GM12878 (cell line): ENCODE results near the gene BEND4. TPM values are rescaled to one million over a fixed set of nuclear protein-coding genes. Genes with fewer than 3 reads are reported as not detected.

Source experiments
- ATAC-seq: fragments of 200-7000 bp; cut with Tn5 transposase; 3 replicates; pipeline ENCODE4 v1.9.1; 2020; ENCODE audit warnings: mild to moderate bottlenecking, moderate library complexity
- BruUV-seq: library from RNA; stranded (reverse); fragments of 400-500 nt; replicated peaks from 2 replicates; lab custom pipeline; 2021; lab: Mats Ljungman, UMichigan
- CTCF ChIA-PET: fragments of 300-600 bp; sonication (Branson Sonifier 250); formaldehyde crosslinking; extraction: SDS; loops from one replicate; lab custom pipeline; 2021; ENCODE audit warnings: inconsistent platforms; lab: Yijun Ruan, JAX
- POLR2A ChIA-PET: fragments of 350-600 bp; formaldehyde crosslinking; extraction: SDS; loops from one replicate; lab custom pipeline; 2021; ENCODE audit warnings: inconsistent platforms; lab: Charles Lee
- RAD21 ChIA-PET: fragments of 300-600 bp; sonication (Branson Sonifier 250); formaldehyde crosslinking; loops from one replicate; lab custom pipeline; 2023; ENCODE audit warnings: antibody characterized with exemption; ENCODE audit not compliant: unreplicated experiment; lab: Charles Lee
- SMC1A ChIA-PET: fragments of 300-600 bp; sonication (Branson Sonifier 250); formaldehyde crosslinking; loops from one replicate; lab custom pipeline; 2023; ENCODE audit not compliant: unreplicated experiment, uncharacterized antibody; lab: Charles Lee
- DNase-seq: peaks from one replicate; pipeline ENCODE4 v3.0.0-alpha.2; 2011; ENCODE audit warnings: low read depth, low spot score
- FAIRE-seq: peaks from 3 replicates; lab custom pipeline; 2011; peaks lifted over from hg19 to GRCh38; lab: Jason Lieb, UNC
- H2AFZ ChIP-seq: 2 replicates; pipeline ENCODE4 v1.6.0; 2011; ENCODE audit warnings: low read depth, low read length, control low read depth; ENCODE audit not compliant: control insufficient read depth
- H3K27ac ChIP-seq: 2 replicates; pipeline ENCODE4 v1.5.1; 2011; ENCODE audit warnings: control low read depth; ENCODE audit not compliant: control insufficient read depth, insufficient read depth
- H3K27me3 ChIP-seq, 2 experiments: replicated peaks in 1 of 2; 2 replicates each; pipeline versions ENCODE4 v1.6.0 to v1.6.1; 2011; ENCODE audit warnings: low read length in 1 of 2; ENCODE audit not compliant: control insufficient read depth in 2 of 2, insufficient read depth in 2 of 2
- H3K36me3 ChIP-seq, 2 experiments: 2 replicates each; pipeline ENCODE4 v1.5.1; 2011; ENCODE audit warnings: low read length in 1 of 2; ENCODE audit not compliant: control insufficient read depth in 2 of 2, insufficient read depth in 2 of 2
- H3K4me1 ChIP-seq: 2 replicates; pipeline ENCODE4 v1.6.1; 2011; ENCODE audit warnings: mild to moderate bottlenecking, low read length, moderate library complexity, mixed read lengths; ENCODE audit not compliant: control insufficient read depth, insufficient read depth
- H3K4me2 ChIP-seq: 2 replicates; pipeline ENCODE4 v1.6.0; 2011; ENCODE audit warnings: control low read depth; ENCODE audit not compliant: control insufficient read depth, insufficient read depth
- H3K4me3 ChIP-seq: fragments of 200-600 bp; sonication (generic); 2 replicates; pipeline ENCODE4 v1.5.1; 2016
- H3K79me2 ChIP-seq: 2 replicates; pipeline ENCODE4 v1.6.0; 2011; ENCODE audit warnings: low read length; ENCODE audit not compliant: control insufficient read depth, insufficient read depth
- H3K9ac ChIP-seq: 2 replicates; pipeline ENCODE4 v1.8.0; 2011; ENCODE audit warnings: low read length, control low read depth, mixed read lengths; ENCODE audit not compliant: control insufficient read depth, insufficient read depth
- H3K9me3 ChIP-seq: replicated peaks from 3 replicates; pipeline ENCODE4 v1.5.1; 2011; ENCODE audit warnings: mild to moderate bottlenecking, low read length; ENCODE audit not compliant: control insufficient read depth, insufficient read depth
- H4K20me1 ChIP-seq: 2 replicates; pipeline ENCODE4 v1.6.0; 2011; ENCODE audit not compliant: control insufficient read depth, insufficient read depth
- BACH1 ChIP-seq: fragments of 450-650 bp; IDR thresholded peaks from 2 replicates; pipeline ENCODE4 v1.6.1; 2017; ENCODE audit warnings: mild to moderate bottlenecking, borderline replicate concordance
- CUX1 ChIP-seq: IDR thresholded peaks from 2 replicates; pipeline ENCODE4 v1.6.1; 2012; ENCODE audit warnings: improper control_type of control experiment, low read depth, low read length; ENCODE audit not compliant: insufficient replicate concordance
- EP300 ChIP-seq, 2 experiments: fragments of 150-350 bp in 1 of 2; IDR thresholded peaks; 2 replicates each; pipeline ENCODE4 v1.6.1; 2011 to 2012; ENCODE audit warnings: low read depth in 2 of 2, low read length in 2 of 2, borderline replicate concordance in 1 of 2, improper control_type of control experiment in 1 of 2, inconsistent platforms in 1 of 2; ENCODE audit not compliant: control insufficient read depth in 1 of 2
- FOXM1 ChIP-seq: IDR thresholded peaks from 2 replicates; pipeline ENCODE4 v1.6.1; 2012; ENCODE audit warnings: low read depth, mild to moderate bottlenecking, inconsistent platforms, low read length, moderate library complexity
- IRF4 ChIP-seq: IDR thresholded peaks from 2 replicates; pipeline ENCODE4 v1.6.1; 2011; ENCODE audit warnings: low read depth, low read length
- MTA2 ChIP-seq: fragments of 450-650 bp; IDR thresholded peaks from 2 replicates; pipeline ENCODE4 v1.6.1; 2016; ENCODE audit warnings: low read depth, mild to moderate bottlenecking, moderate library complexity
- NR2F1 ChIP-seq: fragments of 450-650 bp; conservative IDR thresholded peaks from 2 replicates; pipeline ENCODE4 v1.6.1; 2017; ENCODE audit warnings: mild to moderate bottlenecking
- PAX5 ChIP-seq: IDR thresholded peaks from 2 replicates; pipeline ENCODE4 v1.6.1; 2011; ENCODE audit warnings: low read depth, low read length, borderline replicate concordance
- RELB ChIP-seq: fragments of 450-650 bp; IDR thresholded peaks from 2 replicates; pipeline ENCODE4 v1.6.1; 2017; ENCODE audit warnings: low read depth, mild to moderate bottlenecking, moderate library complexity
- SMAD1 ChIP-seq: fragments of 450-650 bp; IDR thresholded peaks from 2 replicates; pipeline ENCODE4 v1.6.1; 2018; ENCODE audit warnings: mild to moderate bottlenecking, low read depth; ENCODE audit not compliant: partially characterized antibody
- SMC3 ChIP-seq: IDR thresholded peaks from 2 replicates; pipeline ENCODE4 v1.6.1; 2011; ENCODE audit warnings: low read length, improper control_type of control experiment, borderline replicate concordance
- TCF12 ChIP-seq: IDR thresholded peaks from 2 replicates; pipeline ENCODE4 v1.6.1; 2011; ENCODE audit warnings: low read depth, mild to moderate bottlenecking, low read length
- WGBS: methylation state at CpG from one replicate; pipeline ENCODE4 v1.1.6; 2016; ENCODE audit warnings: low lambda C conversion rate; ENCODE audit not compliant: insufficient replicate concordance, insufficient coverage; ENCODE audit errors: missing lambda C conversion rate; 5-methylcytosine and 5-hydroxymethylcytosine counted together
- in situ Hi-C: fragments of 300-500 bp; cut with MboI; formaldehyde crosslinking; loops from 9 replicates; pipeline ENCODE4 v1.14.3; 2018; ENCODE audit warnings: mixed read lengths
- intact Hi-C: fragments of 100-400 bp; cut with micrococcal nuclease; formaldehyde crosslinking; loops from one replicate; pipeline ENCODE4 v1.14.2; 2022; ENCODE audit not compliant: unreplicated experiment
- polyA plus RNA-seq, 11 experiments: library from polyadenylated mRNA; depleted of rRNA in 4 of 11; unstranded in 6 of 11; stranded (reverse) in 5 of 11; fragments of >200 nt; fragmentation: Nextera tagmentation in 4 of 11; fragmentation: Illumina TruSeq in 1 of 11; extraction: Ambion mirVana in 4 of 11; extraction: Trizol in 1 of 11; gene quantifications; 1 replicate in 1 of 11; 2 replicates in 10 of 11; pipeline versions ENCODE4 v1.2.1 to v1.2.3, GENCODE V29; 2011 to 2016; ENCODE audit warnings: inconsistent platforms in 2 of 11, missing spikeins in 2 of 11, low read depth in 1 of 11
- total RNA-seq, 4 experiments: library from RNA; depleted of rRNA in 3 of 4; stranded (reverse); fragments of >200 nt in 3 of 4; fragmentation: Illumina TruSeq in 1 of 4; extraction: Trizol in 1 of 4; gene quantifications; 2 replicates each; pipeline versions ENCODE4 v1.2.1 to v1.2.3, GENCODE V29; 2013 to 2021
- TF ChIP-seq, protein P1 (sequence below): fragments of 450-650 bp; IDR thresholded peaks from 2 replicates; pipeline ENCODE4 v1.6.1; 2017; ENCODE audit warnings: mild to moderate bottlenecking, low read depth, inconsistent platforms; ENCODE audit not compliant: poor library complexity, severe bottlenecking

BEND4 gene
- total and polyA plus RNA-seq, 10 of the 15 experiments (the other 5 are each of a cell fraction or from before 2014, with no cell fraction given) = under 0.01 to 0.15 (median 0.04) TPM; not detected in 1

GRCh38 chr4:42167709-42168108 is 15.3 kb upstream of the BEND4 start:
- no peaks in the 10 kb centered on the region for H3K36me3 ChIP-seq
- POLR2A ChIA-PET = no interaction called here
- peak overlapping the region; percentile 31; the same call in 1 of the 2 replicates for H3K4me2 ChIP-seq
- no TSS peak for BruUV-seq
- H3K4me1 ChIP-seq = peaks cover 9% of the 10 kb centered on the region; the same call in 1 of the 2 replicates
- peaks cover 7% of the 10 kb centered on the region; the same call in 2 of the 3 replicates for H3K9me3 ChIP-seq
- H4K20me1 ChIP-seq = no peaks in the 10 kb centered on the region
- DNase-seq = peak; percentile 75
- 2% methylated on average over 5 of the region's 5 CpGs for WGBS
- H3K79me2 ChIP-seq = no peaks in the 10 kb centered on the region
- no peaks in the 10 kb centered on the region for H3K27me3 ChIP-seq
- H3K9ac ChIP-seq = no peak overlapping the region
- SMC1A ChIA-PET = interaction anchor here (0.7 kb wide), 1 partner anchor 194 kb away, joined by 3 read pairs; no protein-coding TSS in a partner anchor
- intact Hi-C loops = no loop called here
- peak overlapping the region; percentile 34; the same call in 1 of the 2 replicates for H3K4me3 ChIP-seq
- CTCF ChIA-PET = interaction anchor here (0.9 kb wide), 1 partner anchor 15 kb away, joined by 3 read pairs; the partner anchor contains the start of gene BEND4
- H3K27ac ChIP-seq = no peak overlapping the region
- FAIRE-seq = peak; percentile 80
- RAD21 ChIA-PET = no interaction called here
- H2AFZ ChIP-seq = no peak overlapping the region
- peak; percentile 99 for ATAC-seq
- in situ Hi-C loops = no loop called here
- TF ChIP-seq, protein P1, sequence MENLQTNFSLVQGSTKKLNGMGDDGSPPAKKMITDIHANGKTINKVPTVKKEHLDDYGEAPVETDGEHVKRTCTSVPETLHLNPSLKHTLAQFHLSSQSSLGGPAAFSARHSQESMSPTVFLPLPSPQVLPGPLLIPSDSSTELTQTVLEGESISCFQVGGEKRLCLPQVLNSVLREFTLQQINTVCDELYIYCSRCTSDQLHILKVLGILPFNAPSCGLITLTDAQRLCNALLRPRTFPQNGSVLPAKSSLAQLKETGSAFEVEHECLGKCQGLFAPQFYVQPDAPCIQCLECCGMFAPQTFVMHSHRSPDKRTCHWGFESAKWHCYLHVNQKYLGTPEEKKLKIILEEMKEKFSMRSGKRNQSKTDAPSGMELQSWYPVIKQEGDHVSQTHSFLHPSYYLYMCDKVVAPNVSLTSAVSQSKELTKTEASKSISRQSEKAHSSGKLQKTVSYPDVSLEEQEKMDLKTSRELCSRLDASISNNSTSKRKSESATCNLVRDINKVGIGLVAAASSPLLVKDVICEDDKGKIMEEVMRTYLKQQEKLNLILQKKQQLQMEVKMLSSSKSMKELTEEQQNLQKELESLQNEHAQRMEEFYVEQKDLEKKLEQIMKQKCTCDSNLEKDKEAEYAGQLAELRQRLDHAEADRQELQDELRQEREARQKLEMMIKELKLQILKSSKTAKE = peak; percentile 69
- TF ChIP-seq SMC3 (no peak; the same call in 1 of the 2 replicates), IRF4 (peak; percentile 94), SMAD1 (no peak), CUX1 (peak; percentile 31), RELB (peak; percentile 71; the same call in 1 of the 2 replicates), PAX5 (peak; percentile 92), NR2F1 (peak; percentile 83), MTA2 (peak; percentile 83), EP300 (IDR thresholded peaks at IDR 0.05; ENCODE audit: borderline replicate concordance in 1 of 2, control insufficient read depth in 1 of 2, low read depth in 2 of 2, low read length in 2 of 2) (peak; percentile 36 to 82; a peak in 3 of 4 replicates), TCF12 (peak; percentile 23; the same call in 1 of the 2 replicates), FOXM1 (peak; percentile 87), BACH1 (peak; percentile 77)
